ENCODE measurements around the gene LRRN4. TPM values are rescaled to one million over a fixed set of nuclear protein-coding genes. Genes with fewer than 3 reads are reported as not detected.

The LRRN4 gene
- total RNA-seq, 4 donors from 2014 or later, result not detected

- 74 to 85% methylated on average over 40 to 52 of the region's 67 CpGs for WGBS, 2 donors
- no peaks in the 10 kb centered on the region for H3K27me3 ChIP-seq
- H3K27ac ChIP-seq, result no peak overlapping the region
- H3K36me3 ChIP-seq, result peaks cover 0 to 69% (median 20%) of the 10 kb centered on the region in 3 donors
- H3K4me1 ChIP-seq, result no peaks in the 10 kb centered on the region
- no peak for TF ChIP-seq POLR2A (IDR thresholded peaks at IDR 0.05)
- TF ChIP-seq EP300 (IDR thresholded peaks at IDR 0.05), result no peak
- TF ChIP-seq, protein P1, sequence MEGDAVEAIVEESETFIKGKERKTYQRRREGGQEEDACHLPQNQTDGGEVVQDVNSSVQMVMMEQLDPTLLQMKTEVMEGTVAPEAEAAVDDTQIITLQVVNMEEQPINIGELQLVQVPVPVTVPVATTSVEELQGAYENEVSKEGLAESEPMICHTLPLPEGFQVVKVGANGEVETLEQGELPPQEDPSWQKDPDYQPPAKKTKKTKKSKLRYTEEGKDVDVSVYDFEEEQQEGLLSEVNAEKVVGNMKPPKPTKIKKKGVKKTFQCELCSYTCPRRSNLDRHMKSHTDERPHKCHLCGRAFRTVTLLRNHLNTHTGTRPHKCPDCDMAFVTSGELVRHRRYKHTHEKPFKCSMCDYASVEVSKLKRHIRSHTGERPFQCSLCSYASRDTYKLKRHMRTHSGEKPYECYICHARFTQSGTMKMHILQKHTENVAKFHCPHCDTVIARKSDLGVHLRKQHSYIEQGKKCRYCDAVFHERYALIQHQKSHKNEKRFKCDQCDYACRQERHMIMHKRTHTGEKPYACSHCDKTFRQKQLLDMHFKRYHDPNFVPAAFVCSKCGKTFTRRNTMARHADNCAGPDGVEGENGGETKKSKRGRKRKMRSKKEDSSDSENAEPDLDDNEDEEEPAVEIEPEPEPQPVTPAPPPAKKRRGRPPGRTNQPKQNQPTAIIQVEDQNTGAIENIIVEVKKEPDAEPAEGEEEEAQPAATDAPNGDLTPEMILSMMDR (IDR thresholded peaks at IDR 0.05), result no peak
- H3K4me3 ChIP-seq, result no peak overlapping the region
- H3K9me3 ChIP-seq, result no peaks in the 10 kb centered on the region
- no peak for DNase-seq (ENCODE audit: low spot score in 2 of 2)
Observed at GRCh38 chr20:6040958-6041807, 12.7 kb downstream of the LRRN4 start.

- H3K27me3 ChIP-seq, result no peaks in the 10 kb centered on the region
- DNase-seq (ENCODE audit: low spot score in 2 of 2), result no peak
- no peak overlapping the region for H3K4me3 ChIP-seq
- TF ChIP-seq EP300 (IDR thresholded peaks at IDR 0.05), result no peak
- TF ChIP-seq POLR2A (IDR thresholded peaks at IDR 0.05), result no peak
- TF ChIP-seq, protein P1 (IDR thresholded peaks at IDR 0.05), result no peak
- no peaks in the 10 kb centered on the region for H3K4me1 ChIP-seq
- WGBS, 2 donors, result 92 to 93% methylated on average over 8 of the region's 8 CpGs
- H3K36me3 ChIP-seq, result peaks cover 4 to 76% (median 20%) of the 10 kb centered on the region in 3 donors
- H3K27ac ChIP-seq, result no peak overlapping the region
- H3K9me3 ChIP-seq, result no peaks in the 10 kb centered on the region
Observed at GRCh38 chr20:6040540-6040939, 13.3 kb downstream of the LRRN4 start.

- peaks cover 4 to 83% (median 20%) of the 10 kb centered on the region in 3 donors for H3K36me3 ChIP-seq
- TF ChIP-seq POLR2A (IDR thresholded peaks at IDR 0.05) (no peak), EP300 (IDR thresholded peaks at IDR 0.05) (no peak)
- TF ChIP-seq, protein P1 (IDR thresholded peaks at IDR 0.05), result no peak
- 71 to 73% methylated on average over 5 of the region's 5 CpGs for WGBS, 2 donors
- H3K27ac ChIP-seq, result no peak overlapping the region
- H3K27me3 ChIP-seq, result no peaks in the 10 kb centered on the region
- no peaks in the 10 kb centered on the region for H3K4me1 ChIP-seq
- H3K4me3 ChIP-seq, result no peak overlapping the region
- DNase-seq (ENCODE audit: low spot score in 2 of 2), result no peak
- H3K9me3 ChIP-seq, result no peaks in the 10 kb centered on the region
Observed at GRCh38 chr20:6039766-6040165, 14.1 kb downstream of the LRRN4 start.

- peaks cover 4 to 86% (median 20%) of the 10 kb centered on the region in 3 donors for H3K36me3 ChIP-seq
- H3K9me3 ChIP-seq, result no peaks in the 10 kb centered on the region
- H3K4me3 ChIP-seq, result no peak overlapping the region
- 60 to 77% methylated on average over 3 of the region's 3 CpGs for WGBS, 2 donors
- H3K27ac ChIP-seq, result no peak overlapping the region
- TF ChIP-seq, protein P1 (IDR thresholded peaks at IDR 0.05), result no peak
- TF ChIP-seq EP300 (IDR thresholded peaks at IDR 0.05) (no peak), POLR2A (IDR thresholded peaks at IDR 0.05) (no peak)
- no peaks in the 10 kb centered on the region for H3K4me1 ChIP-seq
- no peak for DNase-seq (ENCODE audit: low spot score in 2 of 2)
- no peaks in the 10 kb centered on the region for H3K27me3 ChIP-seq
Observed at GRCh38 chr20:6038256-6038655, 15.6 kb downstream of the LRRN4 start.

DNA sequence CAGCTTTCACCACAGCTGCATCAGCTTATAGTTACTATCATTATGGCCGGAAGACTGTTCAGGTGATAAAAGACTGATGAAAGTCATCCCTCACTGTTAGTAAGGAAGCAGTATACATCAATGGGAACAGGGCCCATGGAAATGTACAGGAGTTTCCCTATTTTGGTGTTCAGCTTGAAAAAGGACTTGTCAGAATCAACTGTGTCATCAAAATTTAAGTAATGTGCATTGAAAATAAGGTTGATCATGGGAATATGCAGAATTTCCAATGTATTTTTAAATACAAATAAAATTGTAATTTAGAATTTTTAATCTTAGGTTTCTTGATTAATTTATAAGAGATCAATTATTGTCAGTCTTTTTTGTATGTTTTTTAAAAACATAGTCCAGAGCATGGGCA lies 16.8 kb downstream of the LRRN4 start:
- no peak for DNase-seq (ENCODE audit: low spot score in 2 of 2)
- no peak overlapping the region for H3K27ac ChIP-seq
- TF ChIP-seq EP300 (IDR thresholded peaks at IDR 0.05) (no peak), POLR2A (IDR thresholded peaks at IDR 0.05) (no peak)
- TF ChIP-seq, protein P1 (IDR thresholded peaks at IDR 0.05), result no peak
- H3K4me1 ChIP-seq, result no peaks in the 10 kb centered on the region
- peaks cover 4 to 82% (median 20%) of the 10 kb centered on the region in 3 donors for H3K36me3 ChIP-seq
- 90 to 93% methylated on average over 1 of the region's 1 CpG for WGBS, 2 donors
- no peaks in the 10 kb centered on the region for H3K9me3 ChIP-seq
- H3K4me3 ChIP-seq, result no peak overlapping the region
- H3K27me3 ChIP-seq, result no peaks in the 10 kb centered on the region

Measured in tibial nerve (tissue), 4 donors.